Upper lobe of left lung (tissue), 4 donors: ENCODE data around the gene FBXL17.

Experiments
- EP300 ChIP-seq, 4 donors: sonication (generic); formaldehyde crosslinking; IDR thresholded peaks; one replicate each; pipeline ENCODE4 v1.5.1; 2017; ENCODE audit warnings: antibody characterized with exemption in 4 of 4, control low read depth in 2 of 4
- POLR2A ChIP-seq, 4 donors: fragments of 450-650 bp; IDR thresholded peaks; one replicate each; pipeline ENCODE4 v1.5.1; 2016 to 2017; ENCODE audit warnings: antibody characterized with exemption in 4 of 4, mild to moderate bottlenecking in 2 of 4
- POLR2AphosphoS5 ChIP-seq, 2 donors: sonication (generic); formaldehyde crosslinking; IDR thresholded peaks; one replicate each; pipeline ENCODE4 v1.5.1; 2017; ENCODE audit warnings: antibody characterized with exemption in 2 of 2
- TF ChIP-seq, protein P1 (sequence below), 6 experiments: fragments of 450-650 bp in 4 of 6; fragments of 200-600 bp in 2 of 6; sonication (generic) in 2 of 6; IDR thresholded peaks; one replicate each; pipeline ENCODE4 v1.5.1; 2016 to 2019; ENCODE audit warnings: antibody characterized with exemption in 6 of 6

DNA sequence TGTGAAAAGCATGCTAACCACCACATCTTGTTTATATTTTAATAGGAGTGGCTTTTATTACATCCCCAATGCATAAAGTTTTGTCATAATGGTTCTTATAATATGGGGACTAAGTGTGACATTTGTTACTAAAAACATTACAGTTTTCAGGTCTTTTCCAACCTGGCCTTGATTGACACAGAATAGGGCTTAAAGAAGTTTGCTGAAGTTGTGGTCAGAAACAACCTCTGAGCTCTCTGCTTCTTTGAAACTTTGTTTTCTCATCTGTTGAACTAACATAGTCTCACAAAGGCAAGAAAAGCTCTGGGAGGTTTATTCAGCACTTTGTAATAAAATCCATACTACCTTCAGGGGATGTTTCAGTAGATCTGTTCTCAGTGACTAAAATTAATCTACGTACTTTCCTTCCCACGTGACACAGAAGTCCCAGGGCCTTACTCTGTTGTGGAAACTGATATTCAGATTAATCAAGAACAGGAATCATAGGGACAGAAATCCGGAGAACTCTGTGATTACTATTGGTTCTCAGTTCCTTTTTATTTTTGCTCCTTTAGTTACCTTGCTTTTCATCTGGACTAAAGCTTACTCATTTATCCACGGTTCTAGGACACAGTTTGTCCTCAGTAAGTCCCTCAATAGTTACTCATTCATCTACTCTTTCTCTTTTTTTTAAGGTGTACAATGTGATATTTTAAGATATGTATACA lies 422.2 kb downstream of the FBXL17 start:
- TF ChIP-seq, protein P1, sequence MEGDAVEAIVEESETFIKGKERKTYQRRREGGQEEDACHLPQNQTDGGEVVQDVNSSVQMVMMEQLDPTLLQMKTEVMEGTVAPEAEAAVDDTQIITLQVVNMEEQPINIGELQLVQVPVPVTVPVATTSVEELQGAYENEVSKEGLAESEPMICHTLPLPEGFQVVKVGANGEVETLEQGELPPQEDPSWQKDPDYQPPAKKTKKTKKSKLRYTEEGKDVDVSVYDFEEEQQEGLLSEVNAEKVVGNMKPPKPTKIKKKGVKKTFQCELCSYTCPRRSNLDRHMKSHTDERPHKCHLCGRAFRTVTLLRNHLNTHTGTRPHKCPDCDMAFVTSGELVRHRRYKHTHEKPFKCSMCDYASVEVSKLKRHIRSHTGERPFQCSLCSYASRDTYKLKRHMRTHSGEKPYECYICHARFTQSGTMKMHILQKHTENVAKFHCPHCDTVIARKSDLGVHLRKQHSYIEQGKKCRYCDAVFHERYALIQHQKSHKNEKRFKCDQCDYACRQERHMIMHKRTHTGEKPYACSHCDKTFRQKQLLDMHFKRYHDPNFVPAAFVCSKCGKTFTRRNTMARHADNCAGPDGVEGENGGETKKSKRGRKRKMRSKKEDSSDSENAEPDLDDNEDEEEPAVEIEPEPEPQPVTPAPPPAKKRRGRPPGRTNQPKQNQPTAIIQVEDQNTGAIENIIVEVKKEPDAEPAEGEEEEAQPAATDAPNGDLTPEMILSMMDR (IDR thresholded peaks at IDR 0.05), result no peak
- TF ChIP-seq POLR2A (IDR thresholded peaks at IDR 0.05) (no peak), POLR2AphosphoS5 (IDR thresholded peaks at IDR 0.05) (no peak), EP300 (IDR thresholded peaks at IDR 0.05) (no peak)
